Amniotic stem cell (primary cell): ENCODE data around the gene ARRB2.
A peak's percentile ranks its signal among the peaks of the same experiment; 100 is the strongest.
"Not testable (repeated sequence)": the region's sequence is repeated elsewhere in the genome, so short reads cannot be mapped to it uniquely, and the experiment has no call there.

Source experiments
- DNase-seq: peaks from one replicate; lab custom pipeline; 2025; lab: John Stamatoyannopoulos, UW

The ARRB2 gene

DNA sequence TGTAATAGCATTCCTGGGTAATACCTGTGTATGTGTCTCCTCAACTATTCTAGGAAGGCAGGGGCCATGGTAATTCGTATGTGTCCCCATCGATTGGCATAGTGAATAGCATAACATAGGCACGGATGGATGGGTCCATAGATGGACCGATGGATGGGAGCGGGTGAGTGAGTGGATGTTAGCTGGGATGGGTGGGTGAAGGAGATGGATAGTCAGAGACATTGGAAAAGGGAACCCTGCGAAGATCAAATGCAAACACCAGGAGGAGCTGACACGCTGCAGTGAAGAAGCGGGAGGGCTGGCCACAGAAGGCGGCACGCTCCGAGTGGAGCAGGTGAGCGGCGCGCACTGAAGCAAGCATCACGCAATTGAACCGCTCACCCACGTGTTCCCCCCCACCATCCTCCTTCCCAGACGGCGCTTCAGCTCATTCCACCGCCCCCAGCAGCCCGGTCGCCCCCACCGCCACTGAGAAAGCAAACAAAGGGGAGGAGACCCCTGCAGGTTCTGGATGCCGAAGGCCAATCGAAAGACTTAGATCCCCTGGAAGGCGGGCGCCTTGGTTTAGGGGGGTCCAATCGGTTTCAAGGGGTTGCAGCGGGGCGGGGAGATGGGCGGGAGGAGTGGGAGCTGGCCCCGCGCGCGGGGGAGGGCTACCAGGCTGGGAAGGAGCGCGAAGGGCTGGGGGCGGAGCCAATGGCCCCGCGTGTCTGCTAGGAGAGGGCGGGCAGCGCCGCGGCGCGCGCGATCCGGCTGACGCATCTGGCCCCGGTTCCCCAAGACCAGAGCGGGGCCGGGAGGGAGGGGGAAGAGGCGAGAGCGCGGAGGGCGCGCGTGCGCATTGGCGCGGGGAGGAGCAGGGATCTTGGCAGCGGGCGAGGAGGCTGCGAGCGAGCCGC lies at the start of gene ARRB2:
Gene ARRB2, plus strand, starts transcription at position 839 of the 899 bp plus-strand sequence. CDS start 90 bp downstream, outside the sequence.
- peak; percentile 93 for DNase-seq

DNA sequence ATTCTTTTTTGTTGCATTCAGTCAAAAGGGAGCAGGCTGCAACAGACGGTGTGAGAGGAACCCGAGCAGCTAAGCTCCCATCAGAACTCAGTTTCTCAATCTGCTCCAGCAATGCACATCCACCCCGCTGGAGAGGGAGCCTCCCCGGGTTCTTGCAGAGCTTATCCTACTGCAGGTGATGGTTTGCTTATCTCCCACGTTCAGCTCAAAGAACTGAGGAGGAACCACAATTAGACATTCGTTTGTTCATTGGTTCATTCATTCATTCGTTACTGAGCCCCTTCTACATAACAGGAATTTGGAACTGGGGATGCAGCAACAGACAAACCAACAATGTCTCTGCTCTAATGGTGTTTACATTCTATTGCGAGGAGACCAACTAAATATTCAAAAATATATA lies 46.7 kb upstream of the ARRB2 start:
- DNase-seq, result no peak

DNA sequence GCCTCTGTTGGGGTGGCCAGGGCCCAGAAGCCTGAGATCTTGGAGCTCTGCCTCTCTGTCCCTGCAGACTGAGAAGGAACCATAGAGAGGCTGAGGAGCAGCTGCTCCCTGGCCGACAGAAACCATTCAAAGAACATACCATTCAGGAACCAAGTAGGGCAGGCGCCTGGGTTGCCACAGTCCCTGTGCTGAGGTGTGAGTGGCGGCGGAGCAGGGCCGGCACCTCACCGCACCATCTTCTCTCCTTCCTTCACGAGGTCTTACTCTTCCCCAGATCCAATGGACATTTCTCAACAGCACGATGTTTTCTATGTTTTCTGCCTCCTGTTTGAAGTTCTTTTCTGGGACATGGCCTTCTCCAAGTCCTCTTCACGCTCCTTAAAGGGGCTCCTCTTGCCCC lies 46.2 kb upstream of the ARRB2 start:
- DNase-seq, result no peak

DNA sequence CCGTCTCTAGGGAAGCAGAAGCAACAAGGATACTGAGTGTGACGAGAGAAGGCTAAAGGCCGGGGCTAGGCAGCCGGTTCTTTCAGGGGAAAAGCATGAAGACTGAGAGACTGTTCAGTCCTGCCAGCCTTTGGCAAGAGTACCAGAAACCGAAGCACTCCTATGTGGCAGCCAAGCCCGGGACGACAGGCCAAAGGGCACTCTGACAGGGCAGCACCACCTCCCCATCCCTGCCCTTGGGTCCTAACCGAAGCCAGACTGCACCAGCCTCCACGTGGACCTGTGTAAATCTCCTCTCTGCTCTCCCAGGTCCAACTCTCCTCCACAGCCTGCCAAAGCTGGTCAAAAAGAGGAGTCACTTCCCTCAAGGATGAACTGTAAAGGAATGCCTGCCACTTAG lies 45.4 kb upstream of the ARRB2 start:
- no peak for DNase-seq

DNA sequence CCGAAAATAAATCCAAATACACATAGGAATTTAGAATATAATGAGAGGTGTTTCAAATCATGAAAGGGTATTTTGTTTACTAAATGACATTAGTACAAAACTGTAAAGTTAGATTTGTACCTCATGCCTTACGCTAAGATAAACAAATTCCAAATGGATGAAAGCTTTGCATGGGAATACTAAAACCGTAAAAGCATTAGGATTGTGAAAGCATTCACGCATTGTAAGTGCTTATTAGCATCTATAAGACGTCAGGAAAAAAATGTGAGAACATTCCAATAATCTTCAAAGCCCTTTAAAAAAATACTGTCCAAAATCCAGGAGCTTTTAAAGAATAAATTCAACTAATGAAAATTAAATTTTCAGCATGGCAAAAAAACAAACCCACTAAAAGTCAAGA lies 44.1 kb upstream of the ARRB2 start:
- DNase-seq, result no peak

DNA sequence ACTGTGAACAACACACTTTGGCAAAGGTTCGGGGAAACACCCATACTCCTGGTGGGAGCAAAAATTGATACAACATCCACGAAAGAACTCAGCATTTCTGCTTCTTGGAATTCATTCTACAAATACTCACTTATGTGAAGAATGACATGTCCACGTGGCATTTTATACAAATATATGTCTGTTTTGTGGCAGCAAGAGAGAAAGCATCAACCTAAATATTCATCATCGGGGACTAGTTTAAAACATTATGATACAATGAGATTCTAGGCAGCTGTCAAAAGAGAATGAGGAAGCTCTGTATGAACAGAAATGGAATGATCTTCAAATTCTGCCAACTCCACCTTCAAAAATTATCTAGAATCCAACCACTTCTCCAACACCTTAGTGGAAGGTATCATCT lies 43.3 kb upstream of the ARRB2 start:
- no peak for DNase-seq

DNA sequence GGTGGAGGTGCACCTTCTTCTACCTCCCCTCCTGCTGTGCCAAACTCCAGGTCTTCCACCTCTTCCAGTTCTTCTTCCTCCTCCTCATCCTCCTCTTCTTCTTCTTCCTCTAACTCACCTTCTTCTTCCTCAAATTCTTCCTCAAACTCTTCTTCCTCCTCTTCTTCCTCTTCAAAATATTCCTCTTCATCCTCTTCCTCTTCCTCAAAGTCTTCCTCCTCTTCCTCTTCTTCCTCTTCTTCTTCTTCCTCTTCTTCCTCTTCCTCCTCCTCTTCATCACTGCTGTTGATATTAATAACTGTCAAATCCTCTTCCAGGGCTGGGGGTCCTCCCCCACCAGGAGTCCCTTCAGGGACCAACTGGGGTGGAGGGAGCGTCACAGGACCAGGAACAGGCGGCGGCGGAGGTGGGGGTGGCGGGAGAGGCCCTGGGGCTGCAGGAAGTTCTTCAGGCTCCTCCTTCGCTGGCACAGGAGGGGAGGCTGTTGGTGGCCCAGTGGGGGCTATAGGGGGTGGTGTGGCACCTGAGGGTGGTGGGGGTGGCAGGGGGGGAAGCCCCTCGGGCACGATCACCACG lies 38.3 kb upstream of the ARRB2 start:
- DNase-seq, result no peak

DNA sequence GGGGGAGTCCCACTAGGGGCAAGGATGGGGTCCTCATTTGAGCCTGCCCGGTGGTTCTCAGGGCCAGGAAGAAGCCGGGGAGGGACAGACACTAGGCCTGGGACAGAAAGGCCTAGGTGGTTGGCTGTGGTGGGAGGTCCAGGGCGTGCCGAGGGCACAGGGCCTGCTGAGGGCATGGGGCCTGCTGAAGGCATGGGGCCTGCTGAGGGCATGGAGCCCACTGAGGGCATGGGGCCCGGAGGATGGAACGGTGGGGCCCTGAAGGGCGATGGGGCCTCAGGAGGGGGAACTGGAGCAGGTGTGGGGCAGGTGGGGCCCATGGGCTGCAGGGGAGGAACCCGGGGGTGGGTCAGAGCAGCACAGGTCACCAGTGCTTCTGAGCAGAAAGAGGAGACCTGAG lies 37.7 kb upstream of the ARRB2 start:
- no peak for DNase-seq

DNA sequence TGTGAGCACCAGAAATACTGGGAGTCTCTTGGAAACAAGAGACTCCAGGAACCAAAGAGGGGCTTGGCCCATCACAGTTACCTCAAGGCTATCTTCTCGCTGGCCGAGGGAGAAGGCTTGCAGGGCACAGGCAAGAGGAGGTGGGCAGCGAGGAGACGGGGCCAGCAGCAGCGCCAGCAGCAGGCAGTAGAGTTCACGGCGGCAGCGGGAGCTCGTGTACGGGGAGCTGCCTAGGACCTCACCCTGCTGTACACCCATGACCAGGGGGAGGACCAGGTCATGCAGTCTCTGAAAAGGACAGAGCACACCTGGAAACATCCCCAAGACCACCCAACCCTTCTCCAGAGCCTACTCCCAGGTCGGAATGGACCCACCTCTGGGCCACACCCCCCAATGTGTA lies 37.3 kb upstream of the ARRB2 start:
- no peak for DNase-seq

DNA sequence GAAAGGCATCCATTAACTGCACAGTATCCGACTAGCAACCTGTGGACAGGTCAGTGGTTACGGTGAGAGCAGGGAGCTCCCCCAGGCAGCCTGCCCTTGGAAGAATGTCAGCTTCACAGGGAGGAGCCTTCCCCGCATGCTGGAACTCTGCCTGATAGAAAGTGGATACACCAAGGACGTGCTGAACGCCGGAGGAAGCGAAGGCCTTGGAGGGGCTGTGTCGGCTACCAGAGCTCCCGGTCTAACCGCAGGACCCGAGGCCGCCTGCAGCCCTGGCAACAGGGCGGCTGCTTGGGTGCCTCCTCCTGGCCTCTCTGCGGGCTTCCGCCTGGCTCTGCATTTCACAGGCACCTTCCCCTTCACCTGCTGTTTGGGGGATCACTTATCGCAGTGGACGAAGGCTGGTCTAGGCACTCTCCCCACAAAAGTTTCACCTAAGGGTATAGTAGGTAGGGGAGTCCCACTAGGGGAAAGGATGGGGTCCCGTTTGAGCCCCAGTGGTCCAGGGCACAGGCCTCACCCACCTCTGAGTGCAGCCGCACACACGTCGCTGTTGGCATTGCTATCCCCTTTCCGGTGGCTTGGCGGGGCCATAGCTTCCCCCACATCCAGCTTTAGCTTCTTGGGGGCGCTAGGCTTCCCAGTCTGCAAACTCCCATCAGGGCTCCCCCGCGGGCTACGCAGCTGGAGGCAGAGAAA lies 36.3 kb upstream of the ARRB2 start:
- DNase-seq, result no peak

DNA sequence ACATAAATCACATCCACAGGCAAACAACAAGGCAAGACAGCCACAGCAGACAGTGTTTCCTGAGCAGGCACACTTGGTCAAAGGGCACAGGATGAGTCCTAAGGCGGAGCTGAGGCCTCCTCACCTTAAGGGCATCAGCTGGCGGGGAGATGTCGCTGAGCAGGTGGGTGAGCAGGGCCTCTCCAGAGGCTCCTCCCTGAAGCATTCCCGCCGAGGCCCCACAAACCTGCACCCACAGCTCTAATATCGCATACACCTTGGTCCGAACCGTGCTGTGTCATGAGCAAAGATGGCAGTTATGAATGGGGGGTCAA lies 35.8 kb upstream of the ARRB2 start:
- no peak for DNase-seq

DNA sequence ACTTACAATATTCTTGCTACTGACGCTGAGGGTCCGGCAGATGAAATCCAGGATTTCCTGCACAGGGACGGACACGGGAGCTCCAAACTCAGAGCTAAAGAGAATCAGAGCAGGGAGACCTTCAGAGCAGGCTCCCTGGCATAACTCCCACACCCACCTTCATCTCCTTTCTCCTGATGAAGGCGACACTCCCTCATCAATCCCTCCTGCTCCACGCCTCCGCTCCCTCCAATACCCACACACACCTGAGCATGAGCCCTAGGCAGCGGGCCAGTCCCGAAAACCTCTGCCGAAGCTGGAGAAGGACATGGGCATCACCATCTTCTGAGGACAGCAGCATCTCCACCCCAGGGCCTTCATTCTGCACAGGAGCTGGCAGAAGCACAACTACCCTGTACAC lies 34.6 kb upstream of the ARRB2 start:
- no peak for DNase-seq

DNA sequence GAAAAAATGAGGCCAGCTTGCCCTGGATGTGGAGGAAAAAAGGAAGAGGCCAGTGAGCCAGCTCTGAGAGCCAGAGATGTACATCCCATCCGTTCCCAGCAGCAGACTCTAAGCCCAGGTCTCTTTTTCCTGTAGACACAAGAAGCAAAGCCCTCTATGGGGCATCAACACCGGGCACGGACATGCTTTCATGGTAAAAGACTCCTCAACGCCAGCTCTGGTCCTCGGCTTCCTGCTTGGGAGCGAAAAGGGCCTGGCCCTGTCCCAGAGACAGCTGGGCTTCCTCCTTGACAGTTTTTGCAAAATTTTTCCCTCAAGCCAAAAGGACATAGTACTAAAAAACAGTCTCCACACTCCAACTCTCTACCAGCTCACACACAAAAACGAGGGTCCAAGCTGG lies 33.6 kb upstream of the ARRB2 start:
- DNase-seq, result no peak

DNA sequence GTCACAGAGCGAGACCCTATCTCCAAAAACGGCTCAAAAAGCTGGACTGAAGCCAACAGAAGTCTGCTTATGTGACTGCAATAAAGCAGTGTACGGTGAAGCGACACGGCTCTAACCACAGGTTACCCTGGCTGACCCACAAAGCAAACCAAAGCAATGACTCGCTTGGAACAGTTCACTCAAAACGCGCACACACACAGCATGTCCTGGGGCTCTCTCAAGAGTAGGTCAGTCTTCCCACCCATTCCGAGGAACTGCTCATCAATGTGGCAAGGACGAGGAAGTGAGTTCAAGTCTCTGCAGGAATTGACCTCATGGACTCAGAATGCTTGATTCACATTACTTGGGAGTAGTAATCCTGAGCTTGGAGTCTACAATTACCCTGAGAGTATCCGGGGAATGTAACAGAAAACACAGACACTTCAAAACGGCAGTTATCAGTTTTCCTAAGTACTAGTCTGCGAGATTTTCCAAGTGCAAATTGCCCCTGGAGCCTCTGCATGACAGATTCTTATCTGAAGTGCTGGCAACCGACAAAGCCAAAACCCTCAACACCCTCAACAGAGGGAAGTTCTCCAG lies 31.9 kb upstream of the ARRB2 start:
- DNase-seq, result peak; percentile 31

DNA sequence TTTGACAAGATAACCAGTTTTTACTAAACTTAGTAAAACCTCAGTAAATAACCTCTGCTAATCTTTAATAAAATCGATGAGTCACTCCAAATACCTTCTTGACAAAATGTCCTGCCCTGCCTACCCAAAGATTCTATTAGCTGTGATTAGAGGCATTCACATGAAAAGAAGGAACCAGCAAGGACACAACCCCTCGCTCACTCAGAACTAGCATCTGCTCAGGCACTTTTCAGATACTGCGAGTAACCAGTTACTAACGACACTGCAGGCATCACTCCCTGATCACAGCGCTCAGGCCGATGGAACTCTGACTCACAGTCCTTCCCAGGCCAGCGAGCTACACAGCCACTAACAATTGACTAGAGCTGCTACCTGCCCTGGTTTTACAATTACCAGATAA lies 30.8 kb upstream of the ARRB2 start:
- no peak for DNase-seq

DNA sequence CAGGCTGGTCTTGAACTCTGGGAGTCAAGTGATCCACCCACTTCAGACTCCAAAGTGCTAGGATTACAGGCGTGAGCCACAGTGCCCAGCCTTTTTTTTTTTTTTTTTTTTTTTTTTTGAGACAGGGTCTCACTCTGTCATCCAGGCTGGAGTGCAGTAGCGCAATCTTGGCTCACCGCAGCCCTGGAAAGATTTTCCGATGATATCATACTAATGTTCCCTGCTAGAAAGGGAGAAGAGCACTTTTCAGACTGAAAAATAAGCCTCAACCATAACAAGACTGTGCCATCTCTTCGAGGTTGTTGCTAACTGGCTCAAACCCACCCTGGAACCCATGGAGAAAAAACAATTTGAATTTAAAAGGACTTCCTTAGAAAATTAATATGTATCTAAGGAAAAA lies 26.7 kb upstream of the ARRB2 start:
- not testable (repeated sequence) for DNase-seq

DNA sequence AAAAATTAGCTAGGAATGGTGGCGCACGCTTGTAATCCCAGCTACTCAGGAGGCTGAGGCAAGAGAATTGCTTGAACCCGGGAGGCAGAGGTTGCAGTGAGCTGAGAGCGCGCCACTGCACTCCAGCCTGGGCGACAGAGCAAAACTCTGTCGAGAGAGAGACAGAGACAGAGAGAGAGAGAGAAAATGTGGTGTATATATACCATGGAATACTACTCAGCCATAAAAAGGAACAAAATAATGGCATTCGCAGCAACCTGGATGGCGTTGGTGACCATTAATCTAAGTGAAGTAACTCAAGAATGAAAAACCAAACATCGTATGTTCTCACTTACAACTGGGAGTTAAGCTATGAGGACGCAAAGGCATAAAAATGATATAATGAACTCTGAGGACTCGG lies 20.6 kb upstream of the ARRB2 start:
- not testable (repeated sequence) for DNase-seq

DNA sequence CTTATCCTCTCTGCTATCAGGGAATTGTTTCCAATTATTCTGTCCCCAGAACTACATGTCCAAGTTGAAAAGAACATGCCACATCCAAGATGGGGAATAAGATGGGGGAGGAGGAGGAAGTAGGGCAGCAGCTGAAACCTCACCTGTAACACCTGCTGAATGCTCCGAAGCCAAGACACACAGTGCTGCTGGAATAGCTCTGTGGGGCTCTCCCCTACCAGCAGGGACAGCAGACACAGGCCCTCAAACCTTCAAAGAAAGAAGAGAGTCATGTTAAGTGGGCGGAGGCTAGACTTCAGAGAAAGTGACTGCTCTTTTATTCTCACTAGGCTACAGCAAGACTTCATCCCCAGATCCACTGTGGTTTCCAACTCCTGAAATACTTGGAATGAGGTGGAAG lies 19.7 kb upstream of the ARRB2 start:
- no peak for DNase-seq

DNA sequence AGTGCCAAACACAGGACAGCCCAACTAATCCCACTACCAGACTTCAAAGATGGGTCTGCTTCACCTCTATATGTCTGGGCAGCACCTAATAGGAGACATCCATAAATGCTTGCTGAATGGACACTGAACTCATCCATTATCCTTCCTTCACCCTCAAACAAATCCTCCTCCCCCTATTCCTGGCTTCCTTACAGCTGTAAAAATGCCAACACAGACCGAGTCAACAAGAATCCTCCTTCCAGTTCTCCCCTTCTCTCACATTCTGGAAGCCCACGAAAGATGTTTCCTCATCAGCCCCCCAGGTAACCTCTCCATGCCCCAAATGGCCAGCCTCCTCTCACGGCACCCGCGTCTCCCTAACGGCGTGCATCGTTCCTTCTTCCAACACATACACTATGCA lies 18.7 kb upstream of the ARRB2 start:
- no peak for DNase-seq

DNA sequence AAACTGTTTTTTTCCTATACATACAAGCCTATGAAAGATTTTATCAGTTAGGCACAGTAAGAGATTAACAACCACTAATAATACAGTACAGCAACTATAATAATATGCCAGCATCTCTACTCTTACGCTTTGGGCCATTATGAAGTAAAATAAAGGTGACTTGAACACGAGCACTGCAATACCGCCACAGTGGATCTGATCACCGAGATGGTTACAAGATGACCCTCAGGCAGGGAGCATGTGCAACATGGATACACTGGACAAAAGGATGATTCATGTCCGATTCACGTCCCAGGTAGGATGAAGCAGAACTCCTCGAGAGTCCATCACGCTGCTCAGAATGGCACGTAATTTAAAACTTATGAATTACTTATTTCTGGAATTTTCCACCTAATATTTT lies 17.0 kb upstream of the ARRB2 start:
- DNase-seq, result no peak

DNA sequence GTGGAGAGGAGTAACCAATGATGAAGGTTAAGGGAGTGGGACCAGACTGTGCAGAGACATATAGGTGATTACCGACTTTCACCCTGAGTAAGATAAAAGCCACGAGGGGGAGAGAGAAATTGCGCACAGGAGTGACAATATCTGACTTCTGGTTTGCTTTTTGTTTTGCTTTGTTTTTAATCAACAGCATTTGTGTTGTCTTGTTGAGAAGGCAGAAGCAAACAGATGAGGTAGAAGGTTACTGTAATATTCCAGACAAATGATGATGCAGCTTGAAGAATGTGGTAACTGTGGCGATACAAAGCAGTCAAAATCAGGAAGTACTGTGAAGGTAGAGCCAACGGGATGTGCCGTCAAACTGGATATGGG lies 14.0 kb upstream of the ARRB2 start:
- DNase-seq, result no peak

DNA sequence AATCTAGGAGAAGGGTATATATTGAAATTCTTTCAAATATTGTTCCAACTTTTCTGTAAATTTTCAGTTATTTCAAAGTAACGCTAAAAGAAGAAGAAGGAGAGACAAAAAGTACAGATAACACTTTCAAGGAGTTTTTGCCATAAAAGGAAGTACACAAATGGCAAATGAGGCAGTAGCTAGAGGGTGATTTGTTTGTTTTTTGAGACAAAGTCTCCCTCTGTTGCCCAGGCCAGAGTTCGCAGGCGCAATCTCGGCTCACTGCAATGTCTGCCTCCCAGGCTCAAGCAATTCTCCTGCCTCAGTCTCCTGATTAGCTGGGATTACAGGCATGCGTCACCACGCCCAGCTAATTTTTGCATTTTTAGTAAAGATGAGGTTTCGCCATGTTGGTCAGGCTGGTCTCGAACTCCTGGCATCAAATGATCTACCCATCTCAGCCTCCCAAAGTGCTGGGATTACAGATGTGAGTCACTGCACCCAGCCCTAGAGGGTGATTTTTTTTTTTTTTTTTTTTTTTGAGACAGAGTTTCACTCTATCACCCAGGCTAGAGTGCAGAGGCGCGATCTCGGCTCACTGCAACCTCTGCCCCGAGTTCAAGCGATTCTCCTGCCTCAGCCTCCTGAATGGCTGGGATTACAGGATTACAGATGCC lies 10.9 kb upstream of the ARRB2 start:
- not testable (repeated sequence) for DNase-seq

DNA sequence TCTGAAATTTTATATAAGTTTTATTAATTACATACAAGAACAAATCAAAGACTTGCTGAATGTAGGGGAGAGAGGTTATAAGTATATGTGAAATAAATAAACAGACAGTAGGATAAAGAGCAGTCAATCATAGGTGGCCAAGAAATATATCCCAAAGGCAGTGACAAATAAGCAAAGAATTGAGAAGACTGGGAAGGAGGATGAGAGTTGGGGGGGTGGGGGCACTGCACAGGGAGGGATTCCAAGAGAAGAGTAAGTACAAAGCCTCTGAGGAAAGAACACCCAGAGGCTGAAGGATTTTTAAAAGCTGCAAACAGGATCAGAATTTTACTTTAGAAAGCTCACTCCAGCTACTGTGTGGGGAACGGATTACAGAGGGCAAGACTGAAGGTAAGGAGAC lies 9.3 kb upstream of the ARRB2 start:
- no peak for DNase-seq
